Erythroblast (primary cell): Measurements from ENCODE around the gene MAPRE2.

ENCODE experiments used
- GATA1 ChIP-seq: IDR thresholded peaks from 2 replicates; pipeline ENCODE4 v1.6.1; 2011; ENCODE audit warnings: low read depth, mild to moderate bottlenecking, control low read depth, low read length, moderate library complexity
- POLR2A ChIP-seq: IDR thresholded peaks from 2 replicates; pipeline ENCODE4 v1.6.1; 2011; ENCODE audit warnings: mild to moderate bottlenecking, low read length

DNA sequence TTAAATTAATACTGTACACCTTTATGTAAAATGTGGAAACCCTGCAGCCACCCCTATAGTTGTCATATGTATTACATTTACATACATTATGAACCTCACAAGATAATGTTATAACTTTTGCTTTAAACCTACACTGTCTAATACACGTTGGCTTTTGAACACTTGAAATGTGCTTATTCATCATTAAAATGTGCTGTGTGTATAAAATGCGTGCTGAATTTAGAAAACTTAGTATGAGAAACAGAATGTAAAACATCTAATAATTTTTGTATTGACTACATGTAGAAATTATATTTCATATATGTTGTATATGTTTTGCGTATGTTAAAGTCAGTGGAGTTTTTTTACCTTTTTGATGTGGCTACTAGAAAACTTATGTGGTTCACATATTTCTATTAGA, 68.8 kb downstream of the MAPRE2 start:
- no peak for TF ChIP-seq POLR2A
- no peak for TF ChIP-seq GATA1
